HEK293 (cell line): ENCODE results near the gene TFDP1.
"Not testable (repeated sequence)": the region's sequence is repeated elsewhere in the genome, so short reads cannot be mapped to it uniquely, and the experiment has no call there.

Source experiments
- CTCF ChIA-PET: fragments of 350-600 bp; formaldehyde crosslinking; extraction: SDS; loops from one replicate; lab custom pipeline; 2021; ENCODE audit warnings: antibody characterized with exemption; lab: Yijun Ruan, JAX
- POLR2A ChIA-PET: fragments of 300-600 bp; formaldehyde crosslinking; extraction: SDS; loops from one replicate; lab custom pipeline; 2020; ENCODE audit warnings: antibody characterized with exemption, inconsistent platforms; lab: Yijun Ruan, JAX
- H3K27ac ChIP-seq: fragments of 200-500 bp; sonication (Bioruptor generic); 2 replicates; pipeline ENCODE4 v1.5.1; 2014; ENCODE audit warnings: low read depth, low read length, control low read depth, inconsistent platforms; ENCODE audit errors: extremely low read depth
- H3K36me3 ChIP-seq, 2 experiments: fragments of 200-500 bp in 1 of 2; sonication (Bioruptor generic) in 1 of 2; 1 replicate in 1 of 2; 2 replicates in 1 of 2; pipeline ENCODE4 v1.5.1; 2014 to 2017; ENCODE audit warnings: inconsistent platforms in 2 of 2, low read length in 2 of 2; ENCODE audit not compliant: control insufficient read depth in 2 of 2, insufficient read depth in 1 of 2
- H3K4me1 ChIP-seq: fragments of 200-500 bp; sonication (Bioruptor generic); 2 replicates; pipeline ENCODE4 v1.5.1; 2014; ENCODE audit warnings: mild to moderate bottlenecking, low read length, inconsistent platforms; ENCODE audit not compliant: control insufficient read depth, insufficient read depth
- H3K4me3 ChIP-seq: 2 replicates; pipeline ENCODE4 v1.5.1; 2011; ENCODE audit warnings: low read depth, mild to moderate bottlenecking, control low read depth, low read length, moderate library complexity
- H3K9me3 ChIP-seq: fragments of 200-500 bp; sonication (Bioruptor generic); 2 replicates; pipeline ENCODE4 v1.5.1; 2014; ENCODE audit warnings: low read depth, low read length, inconsistent platforms; ENCODE audit not compliant: control insufficient read depth, insufficient read depth
- BCL11A ChIP-seq: fragments of 450-650 bp; formaldehyde crosslinking; IDR thresholded peaks from 2 replicates; pipeline ENCODE4 v1.5.1; 2016; ENCODE audit warnings: low read depth, missing biosample characterization, missing genetic modification characterization
- FEZF1 ChIP-seq: fragments of 450-650 bp; formaldehyde crosslinking; IDR thresholded peaks from 2 replicates; pipeline ENCODE4 v1.5.1; 2016; ENCODE audit warnings: missing biosample characterization, missing genetic modification characterization
- GLIS1 ChIP-seq: fragments of 450-650 bp; formaldehyde crosslinking; IDR thresholded peaks from 2 replicates; pipeline ENCODE4 v1.5.1; 2016; ENCODE audit warnings: missing biosample characterization, missing genetic modification characterization
- HOXC10 ChIP-seq: sonication (generic); formaldehyde crosslinking; IDR thresholded peaks from 2 replicates; pipeline ENCODE4 v1.8.1; 2023; ENCODE audit warnings: mild to moderate bottlenecking, missing genetic modification reagents
- RBAK ChIP-seq: fragments of 450-650 bp; formaldehyde crosslinking; IDR thresholded peaks from 2 replicates; pipeline ENCODE4 v1.5.1; 2016; ENCODE audit warnings: missing biosample characterization, missing genetic modification characterization
- ZEB2 ChIP-seq: fragments of 450-650 bp; formaldehyde crosslinking; IDR thresholded peaks from 2 replicates; pipeline ENCODE4 v1.5.1; 2016; ENCODE audit warnings: missing biosample characterization, missing genetic modification characterization
- ZNF132 ChIP-seq: fragments of 450-650 bp; formaldehyde crosslinking; IDR thresholded peaks from 2 replicates; pipeline ENCODE4 v1.5.1; 2017; ENCODE audit warnings: missing biosample characterization, missing genetic modification characterization, borderline replicate concordance
- ZNF16 ChIP-seq: fragments of 450-650 bp; formaldehyde crosslinking; IDR thresholded peaks from 2 replicates; pipeline ENCODE4 v1.5.1; 2016; ENCODE audit warnings: low read depth, missing biosample characterization, missing genetic modification characterization
- ZNF175 ChIP-seq: fragments of 450-650 bp; formaldehyde crosslinking; IDR thresholded peaks from 2 replicates; pipeline ENCODE4 v1.5.1; 2016; ENCODE audit warnings: missing biosample characterization, missing genetic modification characterization
- ZNF2 ChIP-seq: fragments of 450-650 bp; formaldehyde crosslinking; IDR thresholded peaks from 2 replicates; pipeline ENCODE4 v1.5.1; 2016; ENCODE audit warnings: missing biosample characterization, missing genetic modification characterization
- ZNF24 ChIP-seq: fragments of 450-650 bp; formaldehyde crosslinking; IDR thresholded peaks from 2 replicates; pipeline ENCODE4 v1.5.1; 2016; ENCODE audit warnings: missing biosample characterization, missing genetic modification characterization
- ZNF274 ChIP-seq, 2 experiments: fragments of 200-500 bp in 1 of 2; fragments of 450-650 bp in 1 of 2; sonication (Bioruptor generic) in 1 of 2; formaldehyde crosslinking in 1 of 2; IDR thresholded peaks; 2 replicates each; pipeline versions ENCODE4 v1.5.1 to v1.6.1; 2014 to 2016; ENCODE audit warnings: borderline replicate concordance in 1 of 2, inconsistent platforms in 1 of 2, low read length in 1 of 2, missing biosample characterization in 1 of 2, missing genetic modification characterization in 1 of 2
- ZNF558 ChIP-seq: fragments of 450-650 bp; formaldehyde crosslinking; IDR thresholded peaks from 2 replicates; pipeline ENCODE4 v1.5.1; 2016; ENCODE audit warnings: missing biosample characterization, missing genetic modification characterization
- ZNF610 ChIP-seq: fragments of 450-650 bp; formaldehyde crosslinking; IDR thresholded peaks from 2 replicates; pipeline ENCODE4 v1.5.1; 2016; ENCODE audit warnings: missing biosample characterization, missing genetic modification characterization, borderline replicate concordance
- ZNF658 ChIP-seq: fragments of 450-650 bp; formaldehyde crosslinking; IDR thresholded peaks from 2 replicates; pipeline ENCODE4; 2016; ENCODE audit warnings: missing biosample characterization, missing genetic modification characterization
- ZNF664 ChIP-seq: fragments of 450-650 bp; formaldehyde crosslinking; IDR thresholded peaks from 2 replicates; pipeline ENCODE4 v1.5.1; 2016; ENCODE audit warnings: missing biosample characterization, missing genetic modification characterization
- ZNF76 ChIP-seq: fragments of 450-650 bp; formaldehyde crosslinking; IDR thresholded peaks from 2 replicates; pipeline ENCODE4; 2016; ENCODE audit warnings: low read depth, missing biosample characterization, missing genetic modification characterization, borderline replicate concordance
- ZNF768 ChIP-seq: fragments of 450-650 bp; formaldehyde crosslinking; IDR thresholded peaks from 2 replicates; pipeline ENCODE4 v1.5.1; 2018; ENCODE audit warnings: missing biosample characterization, mild to moderate bottlenecking, missing genetic modification characterization
- ZSCAN16 ChIP-seq: fragments of 450-650 bp; formaldehyde crosslinking; IDR thresholded peaks from 2 replicates; pipeline ENCODE4 v1.5.1; 2016; ENCODE audit warnings: missing biosample characterization, missing genetic modification characterization
- ZSCAN23 ChIP-seq: fragments of 450-650 bp; formaldehyde crosslinking; IDR thresholded peaks from 2 replicates; pipeline ENCODE4 v1.5.1; 2016; ENCODE audit warnings: missing biosample characterization, missing genetic modification characterization
- TF ChIP-seq, protein P1 (sequence below): fragments of 450-650 bp; formaldehyde crosslinking; IDR thresholded peaks from 2 replicates; pipeline ENCODE4 v1.5.1; 2016; ENCODE audit warnings: missing biosample characterization, missing genetic modification characterization, borderline replicate concordance
- TF ChIP-seq, protein P2 (sequence below): fragments of 450-650 bp; formaldehyde crosslinking; IDR thresholded peaks from 2 replicates; pipeline ENCODE4 v1.5.1; 2016; ENCODE audit warnings: missing biosample characterization, missing genetic modification characterization
- TF ChIP-seq, protein P3 (sequence below): fragments of 450-650 bp; IDR thresholded peaks from 2 replicates; pipeline ENCODE4 v1.5.1; 2018; ENCODE audit warnings: missing biosample characterization, mild to moderate bottlenecking, missing genetic modification characterization

Gene TFDP1

DNA sequence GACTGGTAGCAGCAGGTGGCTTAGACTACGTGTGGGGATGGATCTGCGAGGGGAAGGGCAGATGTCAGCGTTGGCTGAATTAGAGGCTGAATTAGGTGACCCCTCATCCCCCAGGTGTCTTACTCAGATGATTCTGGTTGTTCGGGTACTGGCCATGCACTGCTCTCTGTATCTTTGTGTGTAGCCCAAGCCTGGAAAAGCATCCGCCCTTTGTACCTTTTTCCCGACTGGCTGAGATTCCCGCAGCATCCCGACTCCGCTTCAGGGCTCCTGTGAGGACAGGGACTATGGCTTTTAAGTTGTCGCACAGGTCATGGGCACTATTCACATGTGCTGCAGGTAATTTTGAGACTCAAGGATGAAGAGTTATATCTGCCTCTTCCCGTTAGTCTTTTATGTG lies 7.2 kb downstream of the TFDP1 start:
- Histone ChIP-seq H3K9me3 (no peaks in the 10 kb centered on the region), H3K4me1 (no peaks in the 10 kb centered on the region; the same call in 1 of the 2 replicates), H3K36me3 (peaks cover 19 to 85% of the 10 kb centered on the region in 2 experiments; a peak in 2 of 3 replicates), H3K27ac (no peak overlapping the region), H3K4me3 (no peak overlapping the region)
- ChIA-PET CTCF (no interaction called here), POLR2A (no interaction called here)
- no peak for TF ChIP-seq ZSCAN23 (tag by site-specific recombination)
- no peak for TF ChIP-seq ZEB2
- TF ChIP-seq ZNF558 (tag by site-specific recombination) = no peak
- no peak for TF ChIP-seq ZNF16 (tag by site-specific recombination)
- TF ChIP-seq, protein P1, sequence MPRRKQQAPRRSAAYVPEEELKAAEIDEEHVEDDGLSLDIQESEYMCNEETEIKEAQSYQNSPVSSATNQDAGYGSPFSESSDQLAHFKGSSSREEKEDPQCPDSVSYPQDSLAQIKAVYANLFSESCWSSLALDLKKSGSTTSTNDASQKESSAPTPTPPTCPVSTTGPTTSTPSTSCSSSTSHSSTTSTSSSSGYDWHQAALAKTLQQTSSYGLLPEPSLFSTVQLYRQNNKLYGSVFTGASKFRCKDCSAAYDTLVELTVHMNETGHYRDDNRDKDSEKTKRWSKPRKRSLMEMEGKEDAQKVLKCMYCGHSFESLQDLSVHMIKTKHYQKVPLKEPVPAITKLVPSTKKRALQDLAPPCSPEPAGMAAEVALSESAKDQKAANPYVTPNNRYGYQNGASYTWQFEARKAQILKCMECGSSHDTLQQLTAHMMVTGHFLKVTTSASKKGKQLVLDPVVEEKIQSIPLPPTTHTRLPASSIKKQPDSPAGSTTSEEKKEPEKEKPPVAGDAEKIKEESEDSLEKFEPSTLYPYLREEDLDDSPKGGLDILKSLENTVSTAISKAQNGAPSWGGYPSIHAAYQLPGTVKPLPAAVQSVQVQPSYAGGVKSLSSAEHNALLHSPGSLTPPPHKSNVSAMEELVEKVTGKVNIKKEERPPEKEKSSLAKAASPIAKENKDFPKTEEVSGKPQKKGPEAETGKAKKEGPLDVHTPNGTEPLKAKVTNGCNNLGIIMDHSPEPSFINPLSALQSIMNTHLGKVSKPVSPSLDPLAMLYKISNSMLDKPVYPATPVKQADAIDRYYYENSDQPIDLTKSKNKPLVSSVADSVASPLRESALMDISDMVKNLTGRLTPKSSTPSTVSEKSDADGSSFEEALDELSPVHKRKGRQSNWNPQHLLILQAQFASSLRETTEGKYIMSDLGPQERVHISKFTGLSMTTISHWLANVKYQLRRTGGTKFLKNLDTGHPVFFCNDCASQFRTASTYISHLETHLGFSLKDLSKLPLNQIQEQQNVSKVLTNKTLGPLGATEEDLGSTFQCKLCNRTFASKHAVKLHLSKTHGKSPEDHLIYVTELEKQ (tag by site-specific recombination) = no peak
- TF ChIP-seq ZNF274 (IDR thresholded peaks at IDR 0.05; ENCODE audit: low read length) = no peak
- TF ChIP-seq ZNF274 (tag by site-specific recombination; IDR thresholded peaks at IDR 0.05; ENCODE audit: borderline replicate concordance) = no peak
- TF ChIP-seq ZNF132 (tag by site-specific recombination) = no peak
- no peak for TF ChIP-seq HOXC10 (CRISPR knock-in tag)

DNA sequence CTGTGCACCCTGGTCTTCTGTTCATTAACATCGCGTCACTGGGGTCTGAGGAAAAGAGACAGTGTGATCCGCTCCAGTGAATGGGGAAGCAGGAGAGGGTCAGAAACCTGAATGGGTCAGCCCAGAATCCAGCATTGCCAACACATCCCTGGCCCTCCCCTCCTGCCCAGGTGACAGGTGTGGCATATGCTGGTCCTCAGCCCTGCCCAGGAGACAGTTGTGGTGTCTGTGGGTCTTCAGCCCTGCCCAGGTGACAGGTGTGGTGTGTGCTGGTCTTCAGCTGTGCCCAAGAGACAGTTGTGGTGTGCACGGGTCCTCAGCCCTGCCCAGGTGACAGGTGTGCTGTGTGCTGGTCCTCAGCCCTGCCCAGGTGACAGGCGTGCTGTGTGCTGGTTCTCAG lies 8.0 kb downstream of the TFDP1 start:
- Histone ChIP-seq H3K4me1 (no peaks in the 10 kb centered on the region), H3K27ac (no peak overlapping the region), H3K9me3 (no peaks in the 10 kb centered on the region), H3K36me3 (peaks cover 15 to 84% of the 10 kb centered on the region in 2 experiments; a peak in 2 of 3 replicates), H3K4me3 (no peak overlapping the region)
- TF ChIP-seq ZNF610 (no peak), ZNF768 (no peak), FEZF1 (tag by site-specific recombination) (no peak), ZNF24 (tag by site-specific recombination) (no peak), ZEB2 (peak; percentile 93), ZSCAN16 (tag by site-specific recombination) (no peak), ZNF664 (tag by site-specific recombination) (no peak)
- CTCF ChIA-PET = no interaction called here
- POLR2A ChIA-PET = no interaction called here

DNA sequence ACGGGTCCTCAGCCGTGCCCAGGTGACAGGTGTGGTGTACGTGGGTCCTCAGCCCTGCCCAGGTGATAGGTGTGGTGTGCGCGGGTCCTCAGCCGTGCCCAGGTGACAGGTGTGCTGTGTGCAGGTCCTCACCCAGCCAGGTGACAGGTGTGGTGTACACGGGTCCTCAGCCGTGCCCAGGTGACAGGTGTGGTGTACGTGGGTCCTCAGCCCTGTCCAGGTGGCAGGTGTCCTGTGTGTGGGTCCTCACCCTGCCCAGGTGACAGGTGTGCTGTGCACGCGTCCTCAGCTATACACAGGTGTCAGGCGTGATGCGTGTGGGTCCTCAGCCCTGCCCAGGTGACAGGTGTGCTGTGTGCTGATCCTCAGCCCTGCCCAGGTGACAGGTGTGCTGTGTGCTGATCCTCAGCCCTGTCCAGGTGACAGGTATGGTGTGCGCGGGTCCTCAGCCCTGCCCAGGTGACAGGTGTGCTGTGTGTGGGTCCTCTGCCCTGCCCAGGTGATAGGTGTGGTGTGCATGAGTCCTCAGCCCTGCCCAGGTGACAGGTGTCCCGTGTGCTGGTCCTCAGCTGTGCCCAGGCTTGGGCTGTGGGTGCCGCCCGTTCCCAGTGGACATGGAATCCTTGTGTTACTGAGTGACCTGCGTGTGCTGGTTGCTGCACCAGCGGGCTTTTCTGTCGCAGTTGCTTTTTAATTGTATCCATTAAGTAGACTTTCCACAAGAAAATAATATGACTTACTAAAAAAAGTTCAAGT lies 9.7 kb downstream of the TFDP1 start:
- H3K9me3 ChIP-seq, CTCF ChIA-PET, H3K4me3 ChIP-seq, H3K4me1 ChIP-seq, H3K27ac ChIP-seq, POLR2A ChIA-PET: not testable (repeated sequence)
- peaks cover 3 to 84% of the 10 kb centered on the region in 2 experiments; a peak in 2 of 3 replicates for H3K36me3 ChIP-seq
- TF ChIP-seq ZEB2 = peak; percentile 97

DNA sequence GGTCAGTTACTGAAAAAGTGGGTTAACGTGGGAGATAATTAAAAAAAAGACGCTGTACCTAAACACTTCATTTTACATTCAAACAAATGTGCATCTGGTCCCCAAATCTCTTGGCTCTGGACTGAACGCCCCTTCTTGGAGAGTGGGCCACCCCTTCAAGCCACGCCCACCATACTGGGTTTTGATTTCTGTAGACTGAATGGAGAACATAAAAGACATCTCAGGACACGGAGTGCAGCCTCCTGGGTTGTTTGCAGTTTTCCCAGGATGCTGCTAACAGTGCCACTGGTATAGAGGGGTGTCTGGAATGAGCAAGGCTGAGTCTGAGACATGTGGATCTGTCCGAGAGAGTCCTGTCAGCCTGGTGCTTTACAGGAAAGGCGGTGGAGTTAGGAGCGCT lies 10.6 kb downstream of the TFDP1 start:
- no peak overlapping the region for H3K4me3 ChIP-seq
- CTCF ChIA-PET = interaction anchor here (0.6 kb wide), 1 partner anchor 46 kb away, joined by 3 read pairs; no protein-coding TSS in a partner anchor
- H3K36me3 ChIP-seq = peaks cover 3 to 84% of the 10 kb centered on the region in 2 experiments; a peak in 2 of 3 replicates
- POLR2A ChIA-PET = no interaction called here
- no peaks in the 10 kb centered on the region for H3K9me3 ChIP-seq
- no peaks in the 10 kb centered on the region for H3K4me1 ChIP-seq
- H3K27ac ChIP-seq = no peak overlapping the region
- TF ChIP-seq ZNF2 (tag by site-specific recombination) (no peak), GLIS1 (tag by site-specific recombination) (no peak), ZNF175 (tag by site-specific recombination) (no peak), ZNF658 (tag by site-specific recombination) (no peak), BCL11A (tag by site-specific recombination) (no peak), RBAK (tag by site-specific recombination) (no peak), ZNF76 (no peak)
- TF ChIP-seq, protein P2, sequence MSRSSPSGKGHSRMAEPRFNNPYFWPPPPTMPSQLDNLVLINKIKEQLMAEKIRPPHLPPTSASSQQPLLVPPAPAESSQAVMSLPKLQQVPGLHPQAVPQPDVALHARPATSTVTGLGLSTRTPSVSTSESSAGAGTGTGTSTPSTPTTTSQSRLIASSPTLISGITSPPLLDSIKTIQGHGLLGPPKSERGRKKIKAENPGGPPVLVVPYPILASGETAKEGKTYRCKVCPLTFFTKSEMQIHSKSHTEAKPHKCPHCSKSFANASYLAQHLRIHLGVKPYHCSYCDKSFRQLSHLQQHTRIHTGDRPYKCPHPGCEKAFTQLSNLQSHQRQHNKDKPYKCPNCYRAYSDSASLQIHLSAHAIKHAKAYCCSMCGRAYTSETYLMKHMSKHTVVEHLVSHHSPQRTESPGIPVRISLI (tag by site-specific recombination) = no peak
- TF ChIP-seq, protein P3, sequence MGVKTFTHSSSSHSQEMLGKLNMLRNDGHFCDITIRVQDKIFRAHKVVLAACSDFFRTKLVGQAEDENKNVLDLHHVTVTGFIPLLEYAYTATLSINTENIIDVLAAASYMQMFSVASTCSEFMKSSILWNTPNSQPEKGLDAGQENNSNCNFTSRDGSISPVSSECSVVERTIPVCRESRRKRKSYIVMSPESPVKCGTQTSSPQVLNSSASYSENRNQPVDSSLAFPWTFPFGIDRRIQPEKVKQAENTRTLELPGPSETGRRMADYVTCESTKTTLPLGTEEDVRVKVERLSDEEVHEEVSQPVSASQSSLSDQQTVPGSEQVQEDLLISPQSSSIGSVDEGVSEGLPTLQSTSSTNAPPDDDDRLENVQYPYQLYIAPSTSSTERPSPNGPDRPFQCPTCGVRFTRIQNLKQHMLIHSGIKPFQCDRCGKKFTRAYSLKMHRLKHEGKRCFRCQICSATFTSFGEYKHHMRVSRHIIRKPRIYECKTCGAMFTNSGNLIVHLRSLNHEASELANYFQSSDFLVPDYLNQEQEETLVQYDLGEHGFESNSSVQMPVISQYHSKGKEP (tag by site-specific recombination) = no peak
